GM12878 (cell line): ENCODE results near the gene CYS1. TPM values are rescaled to one million over a fixed set of nuclear protein-coding genes. Genes with fewer than 3 reads are reported as not detected.
A peak's percentile ranks its signal among the peaks of the same experiment; 100 is the strongest.

Experiments
- BMI1 ChIP-seq: fragments of 450-650 bp; IDR thresholded peaks from 2 replicates; pipeline ENCODE4 v1.6.1; 2016; ENCODE audit warnings: mild to moderate bottlenecking, moderate library complexity, borderline replicate concordance
- MTA2 ChIP-seq: fragments of 450-650 bp; IDR thresholded peaks from 2 replicates; pipeline ENCODE4 v1.6.1; 2016; ENCODE audit warnings: low read depth, mild to moderate bottlenecking, moderate library complexity
- MYB ChIP-seq: fragments of 150-350 bp; IDR thresholded peaks from 2 replicates; pipeline ENCODE4 v1.6.1; 2014; ENCODE audit warnings: mild to moderate bottlenecking, low read depth, low read length, borderline replicate concordance
- NBN ChIP-seq: fragments of 450-650 bp; IDR thresholded peaks from 2 replicates; pipeline ENCODE4 v1.6.1; 2016
- NFYA ChIP-seq: IDR thresholded peaks from 2 replicates; pipeline ENCODE4 v1.6.1; 2011; ENCODE audit warnings: low read depth, mild to moderate bottlenecking, low read length, improper control_type of control experiment, borderline replicate concordance
- NR2C2 ChIP-seq: IDR thresholded peaks from 2 replicates; pipeline ENCODE4 v1.6.1; 2011; ENCODE audit warnings: borderline replicate concordance, low read depth; ENCODE audit not compliant: control insufficient read depth, insufficient read length
- NR2F1 ChIP-seq: fragments of 450-650 bp; conservative IDR thresholded peaks from 2 replicates; pipeline ENCODE4 v1.6.1; 2017; ENCODE audit warnings: mild to moderate bottlenecking
- RELA ChIP-seq: fragments of 450-650 bp; IDR thresholded peaks from 2 replicates; pipeline ENCODE4 v1.8.0; 2014; ENCODE audit warnings: borderline replicate concordance; ENCODE audit not compliant: partially characterized antibody
- RUNX3 ChIP-seq: IDR thresholded peaks from 2 replicates; pipeline ENCODE4 v1.6.1; 2012; ENCODE audit warnings: low read length, inconsistent platforms
- SIX5 ChIP-seq: IDR thresholded peaks from 2 replicates; pipeline ENCODE4 v1.6.1; 2011; ENCODE audit warnings: mild to moderate bottlenecking, low read depth, low read length, moderate library complexity; ENCODE audit not compliant: severe bottlenecking
- SREBF2 ChIP-seq: IDR thresholded peaks from 2 replicates; pipeline ENCODE4 v1.6.1; 2012; ENCODE audit warnings: mild to moderate bottlenecking, low read length
- STAT3 ChIP-seq: IDR thresholded peaks from 2 replicates; pipeline ENCODE4 v1.6.1; 2011; ENCODE audit warnings: low read depth, low read length, improper control_type of control experiment
- SUPT20H ChIP-seq: IDR thresholded peaks from 2 replicates; pipeline ENCODE4 v1.6.1; 2011; ENCODE audit warnings: low read depth, mild to moderate bottlenecking, low read length, moderate library complexity, borderline replicate concordance; ENCODE audit not compliant: control insufficient read depth
- polyA plus RNA-seq, 11 experiments: library from polyadenylated mRNA; depleted of rRNA in 4 of 11; unstranded in 6 of 11; stranded (reverse) in 5 of 11; fragments of >200 nt; fragmentation: Nextera tagmentation in 4 of 11; fragmentation: Illumina TruSeq in 1 of 11; extraction: Ambion mirVana in 4 of 11; extraction: Trizol in 1 of 11; gene quantifications; 1 replicate in 1 of 11; 2 replicates in 10 of 11; pipeline versions ENCODE4 v1.2.1 to v1.2.3, GENCODE V29; 2011 to 2016; ENCODE audit warnings: inconsistent platforms in 2 of 11, missing spikeins in 2 of 11, low read depth in 1 of 11
- total RNA-seq, 4 experiments: library from RNA; depleted of rRNA in 3 of 4; stranded (reverse); fragments of >200 nt in 3 of 4; fragmentation: Illumina TruSeq in 1 of 4; extraction: Trizol in 1 of 4; gene quantifications; 2 replicates each; pipeline versions ENCODE4 v1.2.1 to v1.2.3, GENCODE V29; 2013 to 2021
- TF ChIP-seq, protein P1 (sequence below): fragments of 450-650 bp; IDR thresholded peaks from 2 replicates; pipeline ENCODE4 v1.6.1; 2016; ENCODE audit warnings: mild to moderate bottlenecking
- TF ChIP-seq, protein P2 (sequence below): IDR thresholded peaks from 2 replicates; pipeline ENCODE4 v1.6.1; 2012; ENCODE audit warnings: improper control_type of control experiment, low read depth, low read length; ENCODE audit not compliant: insufficient replicate concordance
- TF ChIP-seq, protein P3 (sequence below): fragments of 450-650 bp; IDR thresholded peaks from 2 replicates; pipeline ENCODE4 v1.6.1; 2017; ENCODE audit warnings: mild to moderate bottlenecking, moderate library complexity
- TF ChIP-seq, protein P4 (sequence below): fragments of 450-650 bp; IDR thresholded peaks from 2 replicates; pipeline ENCODE4 v1.6.1; 2017; ENCODE audit warnings: mild to moderate bottlenecking

The CYS1 gene
- total and polyA plus RNA-seq, 10 of the 15 experiments (the other 5 are each of a cell fraction or from before 2014, with no cell fraction given), result 0.35 to 6.4 (median 2.5) TPM

GRCh38 chr2:10072656-10073480 is 7.3 kb downstream of the CYS1 start (continued):
- TF ChIP-seq NR2C2, result no peak
- TF ChIP-seq, protein P1, sequence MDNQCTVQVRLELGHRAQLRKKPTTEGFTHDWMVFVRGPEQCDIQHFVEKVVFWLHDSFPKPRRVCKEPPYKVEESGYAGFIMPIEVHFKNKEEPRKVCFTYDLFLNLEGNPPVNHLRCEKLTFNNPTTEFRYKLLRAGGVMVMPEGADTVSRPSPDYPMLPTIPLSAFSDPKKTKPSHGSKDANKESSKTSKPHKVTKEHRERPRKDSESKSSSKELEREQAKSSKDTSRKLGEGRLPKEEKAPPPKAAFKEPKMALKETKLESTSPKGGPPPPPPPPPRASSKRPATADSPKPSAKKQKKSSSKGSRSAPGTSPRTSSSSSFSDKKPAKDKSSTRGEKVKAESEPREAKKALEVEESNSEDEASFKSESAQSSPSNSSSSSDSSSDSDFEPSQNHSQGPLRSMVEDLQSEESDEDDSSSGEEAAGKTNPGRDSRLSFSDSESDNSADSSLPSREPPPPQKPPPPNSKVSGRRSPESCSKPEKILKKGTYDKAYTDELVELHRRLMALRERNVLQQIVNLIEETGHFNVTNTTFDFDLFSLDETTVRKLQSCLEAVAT, result 0 out of 2 replicates have a peak, but pooled peaks have one; percentile 19
- TF ChIP-seq, protein P2, sequence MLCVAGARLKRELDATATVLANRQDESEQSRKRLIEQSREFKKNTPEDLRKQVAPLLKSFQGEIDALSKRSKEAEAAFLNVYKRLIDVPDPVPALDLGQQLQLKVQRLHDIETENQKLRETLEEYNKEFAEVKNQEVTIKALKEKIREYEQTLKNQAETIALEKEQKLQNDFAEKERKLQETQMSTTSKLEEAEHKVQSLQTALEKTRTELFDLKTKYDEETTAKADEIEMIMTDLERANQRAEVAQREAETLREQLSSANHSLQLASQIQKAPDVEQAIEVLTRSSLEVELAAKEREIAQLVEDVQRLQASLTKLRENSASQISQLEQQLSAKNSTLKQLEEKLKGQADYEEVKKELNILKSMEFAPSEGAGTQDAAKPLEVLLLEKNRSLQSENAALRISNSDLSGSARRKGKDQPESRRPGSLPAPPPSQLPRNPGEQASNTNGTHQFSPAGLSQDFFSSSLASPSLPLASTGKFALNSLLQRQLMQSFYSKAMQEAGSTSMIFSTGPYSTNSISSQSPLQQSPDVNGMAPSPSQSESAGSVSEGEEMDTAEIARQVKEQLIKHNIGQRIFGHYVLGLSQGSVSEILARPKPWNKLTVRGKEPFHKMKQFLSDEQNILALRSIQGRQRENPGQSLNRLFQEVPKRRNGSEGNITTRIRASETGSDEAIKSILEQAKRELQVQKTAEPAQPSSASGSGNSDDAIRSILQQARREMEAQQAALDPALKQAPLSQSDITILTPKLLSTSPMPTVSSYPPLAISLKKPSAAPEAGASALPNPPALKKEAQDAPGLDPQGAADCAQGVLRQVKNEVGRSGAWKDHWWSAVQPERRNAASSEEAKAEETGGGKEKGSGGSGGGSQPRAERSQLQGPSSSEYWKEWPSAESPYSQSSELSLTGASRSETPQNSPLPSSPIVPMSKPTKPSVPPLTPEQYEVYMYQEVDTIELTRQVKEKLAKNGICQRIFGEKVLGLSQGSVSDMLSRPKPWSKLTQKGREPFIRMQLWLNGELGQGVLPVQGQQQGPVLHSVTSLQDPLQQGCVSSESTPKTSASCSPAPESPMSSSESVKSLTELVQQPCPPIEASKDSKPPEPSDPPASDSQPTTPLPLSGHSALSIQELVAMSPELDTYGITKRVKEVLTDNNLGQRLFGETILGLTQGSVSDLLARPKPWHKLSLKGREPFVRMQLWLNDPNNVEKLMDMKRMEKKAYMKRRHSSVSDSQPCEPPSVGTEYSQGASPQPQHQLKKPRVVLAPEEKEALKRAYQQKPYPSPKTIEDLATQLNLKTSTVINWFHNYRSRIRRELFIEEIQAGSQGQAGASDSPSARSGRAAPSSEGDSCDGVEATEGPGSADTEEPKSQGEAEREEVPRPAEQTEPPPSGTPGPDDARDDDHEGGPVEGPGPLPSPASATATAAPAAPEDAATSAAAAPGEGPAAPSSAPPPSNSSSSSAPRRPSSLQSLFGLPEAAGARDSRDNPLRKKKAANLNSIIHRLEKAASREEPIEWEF, result no peak
- TF ChIP-seq SUPT20H, result no peak
- TF ChIP-seq BMI1, result no peak
- TF ChIP-seq SREBF2, result no peak
- TF ChIP-seq NBN, result peak; percentile 31; the same call in 1 of the 2 replicates
- no peak for TF ChIP-seq MYB
- no peak for TF ChIP-seq STAT3
- TF ChIP-seq SIX5, result no peak
- no peak for TF ChIP-seq NFYA
- TF ChIP-seq, protein P3, sequence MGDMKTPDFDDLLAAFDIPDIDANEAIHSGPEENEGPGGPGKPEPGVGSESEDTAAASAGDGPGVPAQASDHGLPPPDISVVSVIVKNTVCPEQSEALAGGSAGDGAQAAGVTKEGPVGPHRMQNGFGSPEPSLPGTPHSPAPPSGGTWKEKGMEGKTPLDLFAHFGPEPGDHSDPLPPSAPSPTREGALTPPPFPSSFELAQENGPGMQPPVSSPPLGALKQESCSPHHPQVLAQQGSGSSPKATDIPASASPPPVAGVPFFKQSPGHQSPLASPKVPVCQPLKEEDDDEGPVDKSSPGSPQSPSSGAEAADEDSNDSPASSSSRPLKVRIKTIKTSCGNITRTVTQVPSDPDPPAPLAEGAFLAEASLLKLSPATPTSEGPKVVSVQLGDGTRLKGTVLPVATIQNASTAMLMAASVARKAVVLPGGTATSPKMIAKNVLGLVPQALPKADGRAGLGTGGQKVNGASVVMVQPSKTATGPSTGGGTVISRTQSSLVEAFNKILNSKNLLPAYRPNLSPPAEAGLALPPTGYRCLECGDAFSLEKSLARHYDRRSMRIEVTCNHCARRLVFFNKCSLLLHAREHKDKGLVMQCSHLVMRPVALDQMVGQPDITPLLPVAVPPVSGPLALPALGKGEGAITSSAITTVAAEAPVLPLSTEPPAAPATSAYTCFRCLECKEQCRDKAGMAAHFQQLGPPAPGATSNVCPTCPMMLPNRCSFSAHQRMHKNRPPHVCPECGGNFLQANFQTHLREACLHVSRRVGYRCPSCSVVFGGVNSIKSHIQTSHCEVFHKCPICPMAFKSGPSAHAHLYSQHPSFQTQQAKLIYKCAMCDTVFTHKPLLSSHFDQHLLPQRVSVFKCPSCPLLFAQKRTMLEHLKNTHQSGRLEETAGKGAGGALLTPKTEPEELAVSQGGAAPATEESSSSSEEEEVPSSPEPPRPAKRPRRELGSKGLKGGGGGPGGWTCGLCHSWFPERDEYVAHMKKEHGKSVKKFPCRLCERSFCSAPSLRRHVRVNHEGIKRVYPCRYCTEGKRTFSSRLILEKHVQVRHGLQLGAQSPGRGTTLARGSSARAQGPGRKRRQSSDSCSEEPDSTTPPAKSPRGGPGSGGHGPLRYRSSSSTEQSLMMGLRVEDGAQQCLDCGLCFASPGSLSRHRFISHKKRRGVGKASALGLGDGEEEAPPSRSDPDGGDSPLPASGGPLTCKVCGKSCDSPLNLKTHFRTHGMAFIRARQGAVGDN, result no peak
- TF ChIP-seq, protein P4, sequence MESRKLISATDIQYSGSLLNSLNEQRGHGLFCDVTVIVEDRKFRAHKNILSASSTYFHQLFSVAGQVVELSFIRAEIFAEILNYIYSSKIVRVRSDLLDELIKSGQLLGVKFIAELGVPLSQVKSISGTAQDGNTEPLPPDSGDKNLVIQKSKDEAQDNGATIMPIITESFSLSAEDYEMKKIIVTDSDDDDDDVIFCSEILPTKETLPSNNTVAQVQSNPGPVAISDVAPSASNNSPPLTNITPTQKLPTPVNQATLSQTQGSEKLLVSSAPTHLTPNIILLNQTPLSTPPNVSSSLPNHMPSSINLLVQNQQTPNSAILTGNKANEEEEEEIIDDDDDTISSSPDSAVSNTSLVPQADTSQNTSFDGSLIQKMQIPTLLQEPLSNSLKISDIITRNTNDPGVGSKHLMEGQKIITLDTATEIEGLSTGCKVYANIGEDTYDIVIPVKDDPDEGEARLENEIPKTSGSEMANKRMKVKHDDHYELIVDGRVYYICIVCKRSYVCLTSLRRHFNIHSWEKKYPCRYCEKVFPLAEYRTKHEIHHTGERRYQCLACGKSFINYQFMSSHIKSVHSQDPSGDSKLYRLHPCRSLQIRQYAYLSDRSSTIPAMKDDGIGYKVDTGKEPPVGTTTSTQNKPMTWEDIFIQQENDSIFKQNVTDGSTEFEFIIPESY, result no peak
- TF ChIP-seq NR2F1, result no peak
- no peak for TF ChIP-seq RELA
- no peak for TF ChIP-seq MTA2
- peak; percentile 43; the same call in 1 of the 2 replicates for TF ChIP-seq RUNX3
